Stimulated activated CD8-positive, alpha-beta memory T cell treated with anti-CD3 and anti-CD28 coated beads, Interleukin-4, amount 100 ng/mL, for 48 hours (primary cell): ENCODE data around the gene SPECC1L.

Source experiments
- DNase-seq: peaks from one replicate; pipeline ENCODE4 v3.0.0-alpha.2; 2020

The SPECC1L gene

DNA sequence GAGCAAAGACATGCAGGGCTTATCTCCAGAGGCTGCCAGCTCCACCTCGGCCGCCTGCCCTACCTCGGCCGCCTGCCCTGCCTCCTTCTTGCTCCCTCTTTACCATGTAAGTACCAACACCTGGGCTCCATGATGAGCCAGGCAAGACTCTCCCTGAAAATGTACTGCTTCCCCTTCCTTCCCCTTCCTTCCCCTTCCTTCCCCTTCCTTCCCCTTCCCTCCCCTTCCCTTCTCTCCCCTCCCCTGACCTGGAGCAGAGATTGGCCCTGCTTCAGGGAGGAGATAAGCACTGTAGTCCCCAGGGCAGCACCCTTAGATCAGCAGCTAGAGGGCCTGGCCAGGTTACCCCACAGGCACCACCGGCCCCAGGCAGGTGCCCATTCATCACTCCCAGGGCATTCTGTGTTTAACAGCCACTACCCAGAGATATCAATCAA is 131.3 kb downstream of the SPECC1L start:
- no peak for DNase-seq

DNA sequence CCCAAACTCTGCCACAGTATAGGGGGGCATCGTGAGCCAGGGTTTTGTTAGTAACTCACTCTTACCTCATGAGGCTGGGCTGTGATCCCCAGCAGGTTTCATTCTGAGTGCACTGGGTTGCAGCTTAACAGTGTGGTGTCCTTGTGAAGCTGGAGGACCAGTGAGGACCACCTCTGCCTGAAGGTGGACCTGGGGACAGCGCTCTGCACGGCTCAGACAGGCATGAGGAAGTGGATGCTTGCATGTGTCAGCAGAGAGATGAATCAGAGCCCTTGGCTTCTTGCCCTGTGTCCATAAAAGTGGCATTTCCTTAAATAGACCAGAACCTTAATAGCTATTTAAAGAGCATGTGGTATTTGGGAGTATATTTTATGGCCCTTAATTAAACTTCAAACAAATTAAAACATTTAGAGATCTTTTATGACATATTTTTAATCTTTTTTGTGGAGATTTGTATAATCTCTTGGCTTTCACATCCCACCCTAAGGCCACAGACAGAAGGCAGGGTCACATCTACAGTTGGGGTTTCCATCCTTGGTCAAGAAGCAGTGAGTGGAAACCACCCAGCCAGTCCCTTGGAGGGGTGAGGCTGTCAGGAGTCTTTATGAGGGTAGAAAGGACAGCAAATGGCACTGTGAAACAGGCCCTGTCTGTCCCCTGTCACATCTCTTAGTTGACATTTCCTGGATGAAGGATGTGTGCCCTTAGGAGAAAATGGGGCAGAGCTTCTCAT is 132.0 kb downstream of the SPECC1L start:
- no peak for DNase-seq

DNA sequence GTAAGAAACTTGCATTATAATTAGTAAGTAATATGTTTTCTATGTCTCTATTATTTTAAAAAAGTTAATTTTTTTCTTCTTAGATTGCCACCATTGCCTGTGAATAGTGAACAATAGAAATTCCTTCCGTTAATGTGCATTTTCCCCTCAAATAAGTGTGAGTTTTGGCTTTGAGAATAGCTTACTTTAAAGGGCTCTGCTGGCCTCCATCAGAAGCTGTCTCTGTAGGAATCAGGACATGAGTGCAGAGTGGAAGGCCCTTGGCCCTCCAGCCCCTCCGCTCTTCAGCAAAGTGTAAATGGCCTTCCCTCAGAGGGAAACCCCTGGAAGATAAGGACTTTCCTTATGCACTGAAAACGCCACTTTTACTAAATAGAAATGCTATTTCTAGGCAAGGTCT is 132.7 kb downstream of the SPECC1L start:
- DNase-seq, result no peak

DNA sequence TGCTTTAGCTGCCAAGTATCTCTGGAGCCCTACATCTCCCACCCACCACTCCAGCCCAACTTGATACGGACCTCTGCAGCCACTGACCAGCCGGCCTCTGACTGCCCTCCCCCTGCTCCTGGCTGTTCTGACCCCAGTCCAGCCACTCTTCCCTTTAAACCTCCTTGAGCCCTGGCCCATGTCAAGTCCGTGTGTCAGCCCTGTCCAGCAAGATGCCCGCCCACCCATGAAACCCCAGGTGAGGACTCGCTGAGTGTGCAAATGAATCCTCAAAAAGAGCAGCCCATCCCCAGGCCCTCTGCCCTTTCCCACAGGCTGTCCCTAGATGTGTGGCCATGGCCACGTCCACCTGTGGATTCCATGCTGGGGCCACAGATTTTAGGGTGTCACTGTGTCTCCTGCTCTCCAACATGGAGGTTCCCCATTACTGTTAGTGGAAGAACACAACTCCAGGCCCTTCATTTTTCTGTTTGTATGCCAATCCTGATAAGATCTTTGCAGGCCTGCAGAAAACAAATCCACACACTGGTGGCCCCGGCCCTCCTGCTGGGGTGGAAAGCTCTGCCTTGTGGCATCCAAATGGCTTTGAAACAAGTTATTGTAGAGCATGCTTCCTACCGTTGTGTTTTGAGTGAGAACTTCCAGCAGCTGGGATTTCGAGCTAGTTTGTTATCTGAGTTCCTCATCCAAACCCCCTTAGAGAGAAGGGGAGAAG is 134.1 kb downstream of the SPECC1L start:
- DNase-seq, result peak; percentile 16

DNA sequence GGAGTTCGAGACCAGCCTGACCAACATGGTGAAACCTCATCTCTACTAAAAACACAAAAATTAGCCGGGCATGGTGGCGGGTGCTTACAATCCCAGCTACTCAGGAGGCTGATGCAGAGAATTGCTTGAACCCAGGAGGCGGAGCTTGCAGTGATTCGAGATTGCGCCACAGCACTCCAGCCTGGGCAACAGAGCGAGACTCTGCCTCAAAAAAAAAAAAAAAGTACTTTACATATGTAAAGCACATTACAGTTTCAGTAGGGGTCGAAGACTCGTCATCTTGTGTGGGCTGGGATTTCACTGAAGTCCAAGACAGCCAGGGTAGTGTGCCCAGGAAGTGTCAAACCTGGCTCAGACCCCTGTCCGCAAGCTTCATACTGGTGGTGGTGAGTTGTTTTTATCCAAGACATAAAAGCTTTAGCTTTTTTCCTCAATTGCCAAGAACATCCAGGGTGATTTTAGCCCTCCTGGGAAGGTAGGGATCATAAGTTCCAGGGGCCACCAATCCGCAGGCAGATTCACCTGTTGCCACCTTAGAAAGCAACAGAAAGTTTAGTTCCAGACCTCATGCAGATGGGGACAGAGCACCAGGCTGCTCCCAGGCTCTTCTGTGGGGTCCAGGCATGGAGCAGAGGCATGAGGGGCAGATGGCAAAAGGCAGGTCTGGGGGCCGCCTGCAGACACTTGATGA is 135.1 kb downstream of the SPECC1L start:
- peak; percentile 5 for DNase-seq

DNA sequence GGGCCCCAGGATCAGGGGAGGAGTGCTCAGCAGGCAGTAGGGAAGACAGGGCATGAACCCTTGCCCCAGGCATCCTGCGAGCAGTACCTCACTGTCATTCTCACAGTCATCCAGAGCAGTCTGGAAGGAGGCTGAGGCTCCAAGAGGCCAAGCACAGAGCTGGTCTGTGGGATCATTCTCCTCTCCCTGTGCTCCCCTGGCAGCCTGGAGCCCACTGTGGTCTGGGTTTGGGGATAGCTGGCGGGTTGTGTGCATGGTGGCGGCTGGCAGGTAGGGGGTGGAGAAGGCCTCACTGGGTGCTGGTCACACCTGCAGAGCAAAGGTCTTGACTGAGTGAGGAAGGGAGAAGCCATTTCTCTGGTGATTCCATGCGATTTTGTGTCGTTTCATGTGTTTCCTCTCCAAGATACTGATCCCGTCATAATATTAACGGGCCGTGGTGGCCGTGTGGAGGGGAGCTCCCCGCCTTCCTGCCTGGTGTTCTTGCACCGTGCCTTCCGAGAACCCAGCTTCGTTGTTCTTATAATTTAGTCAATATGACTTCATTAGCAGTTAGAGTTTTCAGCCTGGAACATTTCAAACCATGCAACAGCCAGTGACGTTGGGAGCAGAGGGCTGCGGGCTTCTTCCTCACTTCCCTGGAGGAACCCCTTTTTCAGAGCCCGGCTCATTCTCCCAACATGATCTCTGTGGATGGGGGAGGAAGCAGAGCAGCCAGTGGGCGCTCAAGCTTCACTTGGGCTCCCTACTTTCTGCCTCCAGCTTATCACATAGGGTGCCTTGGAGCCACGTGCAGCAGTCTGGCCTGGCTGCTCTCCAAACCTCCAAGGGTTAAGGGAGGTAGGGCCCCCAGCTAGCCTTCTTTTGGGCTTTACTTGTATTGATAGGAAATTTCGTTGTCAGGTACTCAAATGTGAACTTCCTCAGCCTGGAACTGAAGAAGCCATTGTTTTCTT is 136.0 kb downstream of the SPECC1L start:
- DNase-seq, result peak; percentile 17

DNA sequence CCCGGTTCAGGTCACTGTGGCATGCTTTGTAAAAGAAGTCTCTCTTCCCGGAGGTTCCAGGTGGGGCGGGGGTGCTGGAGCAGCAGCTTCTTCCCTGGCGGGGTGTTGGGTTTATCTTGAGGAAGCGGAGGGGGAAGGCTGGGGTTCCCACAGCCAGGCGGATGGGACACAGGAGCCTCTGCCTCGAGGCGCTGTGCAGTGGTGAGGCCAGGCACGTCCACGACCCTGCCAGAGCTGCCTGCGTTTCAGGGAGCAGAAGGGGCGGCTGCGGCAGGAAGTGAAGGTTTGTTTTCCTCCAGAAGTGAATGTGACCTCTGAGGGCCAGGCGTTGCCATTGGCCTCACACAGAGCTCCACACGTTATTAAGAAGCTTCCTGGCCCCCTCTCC is 136.6 kb downstream of the SPECC1L start:
- peak; percentile 25 for DNase-seq

DNA sequence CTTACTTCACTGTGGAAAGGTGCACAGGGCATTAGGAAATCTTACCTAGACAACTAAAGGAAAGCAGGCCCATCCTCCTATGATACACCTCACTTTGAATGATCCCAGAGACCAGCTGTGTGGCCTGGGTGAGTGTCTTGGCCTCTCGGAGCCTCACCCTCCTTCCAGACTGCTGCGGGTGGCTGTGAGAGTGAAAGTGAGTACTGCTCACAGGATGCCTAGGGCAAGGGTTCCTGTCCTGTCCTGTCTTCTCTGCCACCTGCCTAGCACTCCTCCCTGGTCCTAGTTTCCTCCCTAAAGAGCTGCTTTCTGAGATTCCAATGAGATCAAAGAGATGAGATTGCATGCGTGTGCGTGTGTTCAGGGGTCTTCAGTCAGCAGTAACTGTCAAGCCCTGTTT is 137.3 kb downstream of the SPECC1L start:
- peak; percentile 20 for DNase-seq

DNA sequence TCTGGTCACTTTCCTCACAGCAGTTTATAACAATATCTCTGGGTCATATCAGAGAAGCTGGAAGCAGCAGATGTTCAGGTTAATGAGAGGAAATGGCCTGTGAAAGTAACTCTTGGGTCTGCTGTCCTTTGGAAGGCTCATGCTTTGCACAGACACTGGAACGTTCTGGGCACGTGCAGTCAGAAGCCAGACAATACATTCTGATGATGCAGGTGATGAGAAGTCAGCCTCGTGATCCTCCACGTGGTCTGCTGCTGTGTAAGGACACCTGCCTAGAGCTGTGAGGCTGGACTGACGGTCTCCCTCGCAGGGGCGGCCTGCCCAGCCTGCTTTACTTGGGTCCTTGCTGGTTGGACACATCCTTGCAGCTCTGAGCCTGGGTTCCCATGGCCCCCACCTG is 138.0 kb downstream of the SPECC1L start:
- peak; percentile 14 for DNase-seq

DNA sequence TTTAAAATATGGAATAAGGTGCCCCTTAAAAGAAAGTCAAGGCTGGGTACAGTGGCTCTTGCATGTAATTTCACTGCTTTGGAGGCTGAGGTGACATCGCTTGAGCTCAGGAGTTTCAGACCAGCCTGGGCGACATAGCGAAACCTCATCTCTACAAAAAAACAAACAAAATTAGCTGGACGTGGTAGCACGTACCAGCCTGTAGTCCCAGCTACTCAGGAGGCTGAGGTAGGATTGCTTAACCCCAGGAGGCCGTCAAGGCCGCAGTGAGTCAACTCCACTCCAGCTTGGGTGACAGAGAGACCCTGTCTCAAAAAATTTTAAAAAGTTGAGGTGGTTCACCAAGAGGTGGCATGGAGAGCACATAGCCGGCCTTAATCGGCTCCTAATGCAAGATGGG is 139.1 kb downstream of the SPECC1L start:
- no peak for DNase-seq

DNA sequence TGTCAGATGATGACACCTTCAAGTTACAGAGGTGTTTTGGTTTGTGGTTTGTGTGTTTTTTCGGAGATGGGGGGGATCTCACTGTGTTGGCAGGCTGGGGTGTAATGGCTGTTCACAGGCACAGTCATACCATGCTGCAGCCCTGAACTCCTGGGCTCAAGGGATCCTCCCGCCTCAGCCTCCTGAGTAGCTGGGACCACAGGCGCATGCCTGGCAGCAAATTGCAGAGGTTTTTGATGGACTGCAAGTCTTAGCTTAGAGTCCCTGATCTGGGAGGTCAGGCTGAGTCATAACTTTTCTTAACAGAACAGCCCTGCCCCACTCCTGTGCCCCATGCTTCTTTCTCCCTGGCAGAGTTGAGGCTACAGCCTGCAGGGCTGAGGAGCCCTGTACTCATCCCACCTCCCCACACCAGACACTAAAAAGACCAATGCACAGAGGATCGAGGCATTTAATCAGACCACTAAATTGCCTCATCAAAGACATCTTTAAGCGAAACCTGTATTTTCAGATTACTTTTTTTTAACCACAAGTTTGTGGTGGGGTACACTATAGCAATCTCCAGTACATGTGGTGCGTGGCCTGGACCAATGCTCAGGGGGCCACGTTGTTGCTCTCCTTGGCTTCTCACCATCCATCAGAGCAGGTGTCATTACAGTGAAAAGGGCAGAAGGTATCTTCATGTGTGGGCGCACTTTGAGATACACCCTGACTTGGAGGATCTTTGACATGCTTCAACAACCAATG is 139.7 kb downstream of the SPECC1L start:
- no peak for DNase-seq

DNA sequence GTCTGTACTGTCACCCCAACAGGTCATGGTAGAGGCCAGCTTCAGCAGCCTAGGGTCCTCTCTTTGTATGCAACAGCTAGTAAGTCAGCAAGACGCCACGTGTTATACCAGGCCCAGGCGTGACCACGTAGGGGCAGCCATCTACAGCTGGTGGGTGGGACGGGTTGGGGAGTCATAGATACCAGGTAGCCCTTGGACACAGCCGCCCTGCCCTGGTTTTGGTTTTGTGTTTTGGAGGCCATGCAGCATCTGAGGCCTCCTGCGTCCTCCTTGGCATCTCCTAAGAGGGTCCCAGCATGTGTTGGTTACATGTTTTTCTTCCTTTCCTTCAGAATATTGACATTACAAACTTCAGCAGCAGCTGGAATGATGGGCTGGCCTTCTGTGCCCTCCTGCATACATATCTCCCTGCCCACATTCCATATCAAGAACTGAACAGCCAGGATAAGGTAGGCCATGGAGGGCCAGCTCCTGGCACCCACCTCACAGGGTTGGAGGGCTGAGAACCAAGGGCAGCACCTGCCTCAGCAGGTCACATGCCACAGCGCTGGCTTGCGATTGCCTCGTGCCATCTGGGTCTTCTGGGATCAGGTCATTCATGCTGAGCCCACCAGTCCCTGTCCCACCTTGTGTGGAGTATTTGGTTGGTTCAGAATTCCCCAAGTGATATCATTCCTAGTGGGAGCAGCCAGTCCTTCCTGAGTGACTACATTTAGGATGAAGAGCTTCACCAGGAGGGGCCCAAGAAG is 140.8 kb downstream of the SPECC1L start:
- no peak for DNase-seq

DNA sequence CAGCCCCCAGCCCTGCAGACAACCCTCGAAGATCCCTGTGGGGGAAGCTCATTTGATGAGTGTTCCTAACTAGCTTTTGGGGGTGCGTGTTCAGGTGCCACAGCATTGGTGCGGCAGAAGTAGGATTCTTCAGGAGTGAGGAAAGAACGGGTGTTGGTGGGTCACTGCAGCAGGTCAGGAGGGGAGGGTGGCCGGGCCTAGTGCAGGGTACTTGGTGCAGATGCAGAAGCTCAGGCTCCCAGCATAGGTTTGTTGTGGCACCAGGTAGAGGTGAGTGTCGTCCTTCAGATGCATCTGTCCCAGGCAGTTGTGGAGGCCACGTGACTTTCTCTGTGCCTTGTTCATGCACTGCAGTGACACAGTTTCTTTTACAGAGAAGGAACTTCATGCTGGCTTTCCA is 141.6 kb downstream of the SPECC1L start:
- no peak for DNase-seq

DNA sequence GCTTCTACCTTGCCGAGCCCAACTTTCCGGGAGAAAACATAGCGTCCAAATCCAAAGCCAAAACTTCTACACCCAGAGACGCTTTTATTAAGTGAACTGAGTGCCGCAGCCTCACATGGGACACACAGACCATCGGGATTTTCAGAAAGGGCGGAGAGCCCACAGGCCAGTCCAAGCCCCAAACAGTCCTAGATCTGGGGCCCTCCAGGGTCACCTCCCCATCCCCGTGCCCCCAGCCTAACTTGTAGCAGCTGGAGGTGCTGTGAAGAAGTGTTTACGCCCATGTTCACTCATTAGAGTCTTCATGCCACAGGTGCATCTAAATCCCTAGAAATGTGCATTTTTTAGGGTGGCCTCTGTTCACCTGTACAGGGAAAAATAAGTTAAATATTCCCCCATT is 142.6 kb downstream of the SPECC1L start:
- no peak for DNase-seq

DNA sequence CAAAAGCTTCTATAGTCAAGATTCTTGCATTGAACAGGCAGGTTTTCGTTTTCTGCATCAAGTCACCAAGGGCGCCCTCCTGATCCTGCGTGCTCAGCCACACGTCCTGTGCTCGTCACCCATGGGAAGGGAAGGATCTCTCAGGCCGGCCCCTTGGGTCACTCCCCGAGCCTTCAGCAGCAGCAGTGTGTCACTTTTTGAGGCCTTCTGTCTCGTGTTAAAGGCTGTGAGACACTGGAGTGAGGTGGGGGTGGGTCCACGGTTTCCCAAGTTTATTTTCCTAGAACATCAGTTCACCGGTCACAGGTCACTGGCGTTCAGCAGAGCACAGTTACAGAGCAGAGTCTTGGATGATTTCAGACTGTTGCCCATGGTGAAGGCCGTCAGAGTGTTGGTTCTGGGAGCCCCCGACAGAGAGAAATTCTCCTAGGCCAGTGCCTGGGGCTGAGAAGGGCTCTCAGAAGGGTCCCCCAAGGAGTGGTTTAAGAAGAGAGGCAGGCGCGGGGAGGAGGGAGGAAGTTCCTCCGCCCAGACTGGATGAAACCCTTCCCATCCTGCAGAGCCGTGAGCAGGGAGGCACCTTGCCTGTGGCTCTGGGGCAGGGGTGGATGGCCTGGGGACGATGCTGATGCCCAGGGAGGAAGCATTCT is 143.2 kb downstream of the SPECC1L start:
- no peak for DNase-seq

DNA sequence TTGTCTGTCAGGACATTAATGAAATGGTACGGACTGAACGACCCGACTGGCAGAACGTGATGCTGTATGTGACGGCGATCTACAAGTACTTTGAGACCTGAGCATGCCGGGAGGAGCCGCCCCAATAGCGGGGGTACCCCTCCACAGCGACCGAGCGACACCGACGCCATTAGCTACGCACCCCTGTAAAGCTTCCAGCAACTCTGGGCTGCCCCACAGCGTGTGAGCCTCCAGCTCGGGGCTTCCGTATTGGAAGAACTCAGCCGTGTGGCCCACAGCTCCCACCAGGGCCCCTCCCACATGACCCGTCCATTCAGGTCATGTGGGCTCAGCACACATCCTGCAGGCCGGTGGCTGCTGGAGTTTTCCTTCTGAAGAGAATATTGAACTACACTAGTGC is 143.9 kb downstream of the SPECC1L start:
- DNase-seq, result no peak

DNA sequence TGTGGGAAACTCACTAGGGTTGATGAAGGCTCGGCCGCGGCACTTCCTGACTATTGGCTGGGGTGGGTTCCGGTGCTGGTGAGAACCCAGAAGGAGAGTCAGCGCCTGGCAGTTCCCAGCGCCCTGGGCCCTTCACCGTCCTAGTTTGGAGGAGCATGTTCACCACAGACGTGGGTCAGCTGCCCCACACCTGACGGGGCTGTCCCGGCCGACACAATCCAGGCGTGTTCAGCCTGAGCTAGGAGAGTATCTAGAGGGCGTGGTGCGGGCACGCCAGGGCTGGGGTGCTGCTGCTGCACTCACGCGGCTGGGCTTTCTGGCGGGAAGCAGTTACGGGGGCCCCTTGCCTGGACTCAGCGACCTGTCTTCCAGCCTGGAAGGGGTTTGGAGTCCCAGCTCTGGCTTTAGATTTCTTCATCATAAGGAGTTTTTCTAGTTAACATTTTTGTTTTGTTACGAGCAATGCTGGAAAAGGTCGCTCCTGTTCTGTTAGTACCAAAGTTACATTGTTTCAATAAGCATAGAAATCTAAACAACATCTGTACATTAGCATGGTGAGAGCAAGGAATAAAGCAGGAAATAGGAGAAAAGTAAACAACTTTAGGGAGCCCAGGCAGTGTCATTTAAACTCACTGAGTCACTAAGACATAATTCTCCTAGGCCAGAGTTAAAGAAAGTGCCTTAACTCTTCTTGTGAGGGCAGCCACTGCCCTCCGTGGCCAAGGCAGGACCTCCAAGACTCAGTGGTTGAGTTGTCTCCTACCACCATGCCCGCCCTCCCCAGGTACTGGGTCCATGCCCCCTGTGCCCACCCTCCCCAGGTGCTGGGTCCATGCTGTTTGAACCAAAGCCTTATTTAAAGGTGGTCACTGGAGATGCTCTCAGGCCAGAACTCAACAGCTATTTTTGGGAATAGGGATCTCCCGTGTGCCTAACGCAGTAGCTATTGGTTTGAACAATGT is 144.6 kb downstream of the SPECC1L start:
- no peak for DNase-seq

DNA sequence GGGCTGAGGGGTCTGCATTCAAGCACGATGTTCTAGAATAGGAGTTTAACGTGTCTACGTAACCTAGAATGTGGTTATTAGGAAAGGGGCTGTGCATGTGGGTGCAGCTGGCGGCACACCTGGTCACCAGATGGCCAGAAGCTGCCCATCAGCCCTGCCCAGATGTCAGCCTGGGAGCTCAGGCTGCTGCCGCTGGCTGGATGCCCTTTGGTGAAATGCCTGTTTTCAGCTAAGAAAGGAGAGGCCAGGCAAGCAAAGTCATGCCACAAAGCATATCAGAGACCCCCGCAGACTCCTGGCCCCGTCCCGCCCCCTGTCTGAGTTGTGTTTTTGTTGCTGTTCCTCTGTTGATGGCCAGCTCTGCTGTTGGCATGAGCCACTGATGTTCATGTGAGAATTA is 145.5 kb downstream of the SPECC1L start:
- no peak for DNase-seq

DNA sequence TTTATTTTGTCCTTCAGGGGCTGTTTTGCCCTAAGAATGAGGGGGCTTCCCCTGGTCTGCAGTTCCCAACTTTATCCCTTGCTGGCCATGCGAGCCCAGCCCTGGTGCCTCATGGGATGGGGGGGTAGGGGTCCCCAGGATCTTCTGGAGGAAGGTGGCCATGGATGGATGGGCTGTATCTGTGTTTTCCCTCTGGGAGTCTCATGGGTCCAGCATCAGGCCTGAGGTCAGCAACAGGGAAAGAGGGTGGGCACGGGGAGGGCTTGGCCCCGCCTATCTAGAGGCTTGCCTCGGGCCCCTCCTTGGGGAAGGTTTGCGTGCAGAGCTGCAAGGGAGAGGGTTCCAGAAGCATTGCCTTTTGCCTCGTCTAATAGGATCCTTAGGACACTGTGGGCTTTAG is 146.0 kb downstream of the SPECC1L start:
- no peak for DNase-seq

DNA sequence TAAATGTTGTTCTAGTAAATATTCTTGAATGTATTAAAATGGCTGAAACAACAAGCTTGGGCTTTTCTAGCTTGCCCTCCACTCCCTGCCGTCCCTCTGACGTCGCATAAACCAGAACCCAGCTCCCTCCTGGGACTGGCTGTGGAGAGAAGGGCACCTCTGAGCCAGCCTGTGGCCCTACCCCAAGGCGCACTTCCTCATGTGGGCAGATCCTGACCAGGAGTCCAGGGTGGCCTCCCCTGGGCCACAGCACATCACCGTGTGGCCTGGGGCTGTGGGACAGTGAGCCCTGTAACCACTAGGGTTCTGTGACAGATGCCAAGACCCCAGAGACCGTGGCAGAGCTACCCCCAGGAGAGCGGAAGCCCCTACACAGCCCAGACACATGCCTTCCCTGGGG is 146.6 kb downstream of the SPECC1L start:
- no peak for DNase-seq
